ENCODE results near the gene ABHD2.
"Not testable (repeated sequence)": the region's sequence is repeated elsewhere in the genome, so short reads cannot be mapped to it uniquely, and the experiment has no call there.

The ABHD2 gene

GRCh38 chr15:89075101-89075640, 13.1 kb upstream of the ABHD2 start:
- no peak for DNase-seq

- DNase-seq, result no peak
These were observed 12.4 kb upstream of the ABHD2 start for GRCh38 chr15:89075846-89076245.

- DNase-seq, result no peak
These were observed 10.5 kb upstream of the ABHD2 start for GRCh38 chr15:89077750-89078149.

DNA sequence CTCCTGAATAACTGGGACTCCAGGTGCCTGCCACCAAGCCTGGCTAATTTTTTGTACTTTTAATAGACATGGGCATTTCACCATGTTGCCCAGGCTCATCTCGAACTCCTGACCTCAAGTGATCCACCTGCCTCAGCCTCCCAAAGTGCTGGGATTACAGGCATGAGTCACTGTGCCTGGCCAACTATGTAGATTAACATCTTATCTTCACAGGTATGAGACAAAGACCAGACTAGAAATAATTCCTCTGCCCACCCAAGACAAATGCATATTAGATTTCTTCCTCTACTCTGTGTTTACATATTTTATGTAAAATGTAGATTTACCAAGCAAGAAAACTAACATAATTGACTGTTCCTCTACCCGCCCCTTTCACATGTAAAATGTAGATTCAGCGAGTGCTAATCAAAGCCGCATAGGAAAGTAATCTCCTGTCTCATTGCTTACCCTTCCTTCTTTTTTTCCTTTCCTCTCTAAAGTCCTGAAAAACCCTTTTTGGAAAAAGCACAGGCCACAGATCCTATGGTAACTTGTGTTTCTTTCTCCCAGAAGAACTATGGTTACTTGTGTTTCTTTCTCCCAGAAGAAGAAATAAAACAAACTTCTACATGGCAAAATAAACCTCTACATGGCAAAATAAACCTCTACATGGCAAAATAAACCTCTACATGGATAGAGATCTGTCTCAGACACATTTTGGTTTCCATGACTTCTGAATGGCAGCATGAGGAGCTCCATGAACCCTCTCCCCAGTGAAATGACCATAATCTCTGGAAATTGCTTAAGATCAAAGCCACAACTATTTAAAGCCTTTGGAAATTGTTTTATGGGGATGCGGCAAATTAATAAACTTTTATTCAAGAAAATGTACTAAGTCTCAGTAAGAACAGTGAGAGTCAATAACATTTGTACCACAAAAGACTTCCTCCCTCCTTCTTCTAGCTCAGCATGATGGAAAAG, 9.1 kb upstream of the ABHD2 start:
- no peak for DNase-seq

DNA sequence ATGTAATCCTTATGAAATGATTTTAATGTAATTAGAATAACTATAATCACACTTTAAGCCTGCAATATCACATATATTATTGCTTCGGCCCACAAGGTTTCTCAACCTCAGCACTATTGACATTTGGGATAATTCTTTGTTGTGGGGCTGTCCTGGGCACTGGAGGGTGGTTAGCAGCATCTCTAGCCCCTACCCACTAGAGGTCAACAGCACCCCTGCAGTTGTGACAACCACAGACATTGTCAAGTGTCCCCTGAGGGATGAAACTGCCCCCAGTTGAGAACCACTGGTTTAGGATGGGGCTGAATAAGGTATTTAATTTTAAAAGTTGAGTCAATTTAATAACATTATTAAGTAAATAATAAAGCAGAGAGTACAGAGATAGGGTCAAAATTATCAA, 6.4 kb upstream of the ABHD2 start:
- DNase-seq, result no peak

DNA sequence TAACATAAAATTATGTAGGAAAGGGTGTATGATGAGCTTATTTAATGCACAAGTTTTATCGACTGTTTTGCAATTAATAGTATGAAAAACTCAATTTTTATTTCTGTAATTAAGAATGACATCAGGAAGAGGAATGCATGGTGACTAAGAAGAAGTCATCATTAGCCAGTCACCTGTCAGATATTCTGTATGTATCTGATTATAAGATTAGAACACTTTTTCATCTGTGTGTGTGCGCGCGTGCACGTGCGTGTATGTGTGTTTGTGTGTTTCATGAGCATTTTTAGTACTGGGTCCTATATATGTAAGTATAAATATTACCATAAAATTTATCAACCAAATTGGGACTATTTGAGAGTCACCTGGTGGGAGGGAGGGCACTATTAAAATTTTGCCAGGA, 5.0 kb upstream of the ABHD2 start:
- no peak for DNase-seq

- no peak for DNase-seq
These were observed 2.8 kb upstream of the ABHD2 start for GRCh38 chr15:89085289-89085926.

DNA sequence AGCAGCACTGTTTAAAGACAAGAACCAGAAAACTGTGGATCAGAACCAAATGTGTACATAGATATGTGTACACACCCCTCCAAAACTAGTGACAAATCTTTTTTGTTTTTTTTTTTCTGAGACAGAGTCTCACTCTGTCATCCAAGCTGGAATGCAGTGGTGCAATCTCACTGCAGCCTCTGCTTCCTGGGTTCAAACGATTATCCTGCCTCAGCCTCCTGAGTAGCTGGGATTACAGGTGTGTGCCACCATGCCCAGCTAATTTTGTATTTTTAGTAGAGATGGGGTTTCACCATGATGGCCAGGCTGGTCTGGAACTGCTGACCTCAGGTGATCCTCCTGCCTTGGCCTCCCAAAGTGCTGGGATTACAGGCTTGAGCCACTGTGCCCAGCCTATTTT, 2.3 kb upstream of the ABHD2 start:
- not testable (repeated sequence) for DNase-seq

DNA sequence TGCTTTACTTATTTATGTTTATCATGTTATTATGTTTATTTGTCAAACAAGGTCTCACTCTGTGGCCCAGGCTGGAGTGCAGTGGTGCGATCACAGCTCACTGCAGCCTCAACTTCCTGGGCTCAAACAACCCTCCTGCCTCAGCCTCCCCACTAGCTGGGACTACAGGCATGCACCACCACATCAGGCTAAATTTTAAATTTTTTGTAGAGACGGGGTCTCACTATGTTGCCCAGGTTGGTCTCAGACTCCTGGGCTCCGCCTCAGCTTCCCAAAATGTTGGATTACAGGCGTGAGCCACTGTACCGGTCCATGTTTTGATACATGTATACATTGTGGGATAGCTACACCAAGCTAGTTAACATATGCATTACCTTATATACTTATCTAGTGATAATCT, 1.9 kb upstream of the ABHD2 start:
- DNase-seq, result not testable (repeated sequence)

GRCh38 chr15:89087161-89087829, 961 bp upstream of the ABHD2 start:
- DNase-seq, result no peak

DNA sequence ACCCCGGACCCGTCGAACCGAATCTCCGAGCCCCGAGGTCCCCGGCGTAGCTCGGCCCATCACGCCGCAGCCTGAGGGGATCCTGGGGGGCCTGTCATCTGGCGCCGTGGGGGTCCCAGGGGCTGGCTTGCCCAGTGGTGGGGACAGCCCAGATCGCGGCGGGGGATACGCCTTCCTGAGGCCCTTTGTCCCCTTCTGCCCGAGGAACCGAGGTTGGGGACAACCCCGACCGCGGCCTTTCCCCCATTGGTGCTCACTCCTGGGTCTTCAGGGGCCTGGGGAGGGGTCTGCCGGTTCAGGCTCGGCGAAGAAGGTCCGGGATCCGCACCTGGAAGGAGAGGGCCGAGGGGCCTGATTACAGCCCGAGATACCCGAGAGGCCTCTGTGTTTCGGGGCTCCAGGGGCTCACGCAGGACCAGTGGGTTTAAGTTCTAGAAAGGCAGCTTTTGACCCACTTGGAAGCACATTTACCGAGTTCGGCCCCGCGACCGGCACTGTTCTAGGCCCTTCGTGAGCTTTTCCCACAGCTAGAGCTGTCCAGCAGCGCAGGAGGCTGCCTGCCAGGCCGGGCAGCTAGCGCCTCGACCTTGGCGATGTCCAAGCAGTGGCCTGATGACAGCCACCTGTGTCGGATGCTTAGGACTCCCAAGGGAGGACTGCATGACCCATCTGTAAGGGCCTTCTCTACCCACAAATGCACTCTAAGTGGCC, 504 bp downstream of the ABHD2 start:
- DNase-seq, result no peak

DNA sequence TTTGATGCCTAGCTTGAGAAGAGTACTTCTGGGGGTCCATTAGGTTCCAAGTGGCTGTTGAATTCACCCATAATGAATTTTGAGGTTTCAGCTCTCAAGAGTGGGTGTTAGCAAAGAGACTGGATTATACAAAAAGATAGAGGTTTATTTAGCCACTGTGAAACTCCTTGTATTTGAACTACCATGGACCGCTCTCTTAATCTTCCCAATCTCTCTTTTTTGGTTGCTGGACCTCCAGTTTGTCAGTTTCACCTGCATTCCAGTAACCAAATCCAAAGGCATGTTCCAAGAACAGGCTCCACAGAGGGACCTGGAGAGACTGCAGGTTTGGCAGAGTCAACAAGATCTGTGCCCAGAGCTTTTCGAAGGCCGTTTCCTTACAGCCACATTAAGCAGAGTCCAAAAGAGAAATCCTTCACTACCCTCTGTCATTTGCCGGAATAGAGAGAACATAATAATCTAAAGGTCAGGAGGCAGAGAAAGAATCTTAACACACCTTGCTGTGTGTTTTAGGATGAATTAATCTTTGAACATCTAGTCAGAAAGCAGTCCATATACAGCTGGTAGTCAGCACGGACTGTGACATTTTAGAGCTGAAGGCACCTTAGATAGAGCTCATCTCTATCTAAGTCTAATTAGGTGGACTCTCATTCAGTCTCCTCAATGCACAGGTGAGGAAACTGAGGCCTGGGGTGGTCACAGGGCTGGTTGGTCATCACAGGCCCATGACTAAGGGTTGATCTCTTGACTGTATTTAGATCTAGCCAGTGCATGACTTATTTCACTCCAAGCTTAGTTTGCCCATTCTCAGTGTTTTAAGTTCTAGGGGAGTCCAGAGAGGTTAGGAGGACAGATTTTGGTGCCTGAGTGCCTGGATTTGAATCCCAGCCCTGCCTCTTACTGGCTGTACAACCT, 1.3 kb downstream of the ABHD2 start:
- DNase-seq, result no peak

DNA sequence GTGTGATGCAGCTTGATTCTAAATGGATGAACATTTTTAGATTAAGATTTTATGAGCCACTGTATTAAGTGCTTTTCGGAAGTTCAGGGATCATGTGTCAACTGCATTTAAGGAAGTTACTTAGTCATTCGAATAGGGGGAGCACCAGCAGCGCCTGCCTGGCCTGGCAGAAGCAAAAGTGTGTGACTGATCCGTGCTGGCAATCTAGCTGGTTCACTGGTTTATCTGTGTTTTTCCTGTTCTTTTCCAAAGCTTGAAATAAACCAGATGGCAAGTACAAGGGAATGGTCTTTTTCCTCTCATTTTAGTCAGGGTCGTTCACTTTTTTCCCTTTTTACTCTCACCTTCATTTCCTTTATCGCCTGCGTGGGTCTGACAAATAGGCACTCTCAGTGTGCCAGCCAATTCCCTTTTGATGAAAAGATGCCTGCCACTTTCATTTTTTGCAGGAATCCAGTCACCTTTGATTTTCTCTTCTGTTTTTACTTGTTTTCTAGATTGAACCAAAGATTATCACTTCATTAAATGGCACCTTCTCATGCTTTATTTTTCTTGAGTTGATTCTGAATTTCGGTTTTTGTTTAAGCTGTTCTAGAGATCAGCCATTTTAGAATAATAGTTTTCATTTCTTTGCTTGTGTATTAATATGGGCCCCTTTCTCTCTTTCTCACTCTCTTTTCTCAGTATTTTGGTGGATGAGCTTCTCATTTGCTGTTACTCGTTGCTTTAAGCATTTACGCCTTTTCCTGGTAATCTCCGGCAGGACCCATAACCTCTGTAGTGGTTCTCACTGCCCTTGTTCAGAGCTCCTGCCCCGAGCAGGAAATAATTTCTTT, 2.8 kb downstream of the ABHD2 start:
- peak; percentile 46 to 49 for DNase-seq

DNA sequence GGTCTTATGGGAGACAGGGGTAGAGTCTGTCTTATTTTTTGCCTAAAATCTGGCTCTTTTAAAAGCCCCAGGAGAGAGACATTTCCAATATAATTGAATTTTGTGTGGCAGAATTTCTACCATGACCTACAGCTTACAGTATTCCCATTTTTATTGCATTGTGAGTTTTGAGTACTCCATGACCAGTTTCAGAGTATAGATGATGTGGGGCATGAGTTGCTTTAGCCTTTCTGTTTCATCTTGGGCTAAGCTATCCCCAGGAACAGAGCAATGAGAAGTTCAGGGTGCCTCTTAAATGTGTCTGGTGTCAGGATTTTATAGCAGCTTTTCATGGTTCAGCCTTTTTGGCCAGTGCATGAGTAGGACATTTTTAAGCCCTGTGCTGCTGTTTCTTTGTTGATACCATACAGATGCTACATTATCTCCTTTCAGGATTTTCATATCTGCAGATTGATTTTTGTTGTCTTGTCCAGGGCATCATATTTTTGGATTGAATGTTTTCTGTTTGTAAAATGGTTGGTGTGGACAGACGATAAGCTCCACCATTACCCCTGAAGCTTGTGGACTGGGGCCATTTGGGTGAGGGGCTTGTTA, 3.5 kb downstream of the ABHD2 start:
- no peak for DNase-seq

- DNase-seq, result no peak
These were observed 5.3 kb downstream of the ABHD2 start for GRCh38 chr15:89093509-89093908.

- DNase-seq, result no peak
These were observed 6.8 kb downstream of the ABHD2 start for GRCh38 chr15:89095073-89095472.

DNA sequence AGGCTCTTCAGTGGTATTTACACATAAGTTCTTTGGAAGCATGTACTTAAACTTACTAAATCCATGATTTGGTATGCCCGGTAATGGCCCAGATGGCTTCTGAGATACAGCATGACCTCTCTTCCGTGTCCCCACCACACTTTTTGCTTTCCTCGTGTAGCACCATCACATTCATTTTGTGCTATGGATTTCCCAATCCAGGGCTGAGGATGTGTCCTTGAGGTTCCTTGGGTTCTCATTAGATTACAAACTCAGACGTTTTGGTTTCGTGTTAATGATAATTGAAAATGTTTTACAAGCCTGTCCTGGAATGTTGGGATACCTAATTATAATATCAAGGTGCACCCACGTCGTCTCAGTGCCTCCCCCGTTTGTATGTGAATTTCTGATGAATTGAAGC, 7.3 kb downstream of the ABHD2 start:
- no peak for DNase-seq

DNA sequence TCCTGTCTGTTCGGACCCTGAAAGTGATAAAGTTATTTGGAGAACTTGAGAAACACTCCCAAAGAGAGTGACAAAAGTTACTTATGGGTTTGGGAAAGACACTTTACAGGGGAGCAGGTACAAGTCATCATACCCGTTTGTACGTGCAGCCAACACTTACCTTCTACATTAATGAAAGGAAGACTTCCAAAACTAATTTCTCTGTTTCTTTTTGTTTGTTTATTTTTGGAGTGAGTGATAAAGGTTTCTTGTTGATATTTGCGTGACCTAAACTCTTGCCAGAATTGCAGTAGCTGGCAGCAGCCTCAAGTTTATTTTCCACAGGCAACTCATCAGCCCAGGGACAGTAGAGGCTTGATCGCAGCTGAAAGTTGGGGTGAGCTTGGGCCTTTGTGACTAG, 8.4 kb downstream of the ABHD2 start:
- no peak for DNase-seq

- no peak for DNase-seq
These were observed 9.1 kb downstream of the ABHD2 start for GRCh38 chr15:89097313-89097712.

- DNase-seq, result no peak
These were observed 10.0 kb downstream of the ABHD2 start for GRCh38 chr15:89098281-89098680.
